Measurements from ENCODE around the gene UPK1B. TPM values are rescaled to one million over a fixed set of nuclear protein-coding genes. Genes with fewer than 3 reads are reported as not detected.
"Not testable (repeated sequence)": the region's sequence is repeated elsewhere in the genome, so short reads cannot be mapped to it uniquely, and the experiment has no call there.

UPK1B gene
- total and polyA plus RNA-seq, 11 donors, result 20.4 TPM; not detected in 10

GRCh38 chr3:119240101-119240590, 66.7 kb downstream of the UPK1B start:
- no peaks in the 10 kb centered on the region for H3K9me3 ChIP-seq
- WGBS, 4 donors, result 3 to 7% (median 5%) methylated on average over 12 to 16 of the region's 16 CpGs
- H3K27me3 ChIP-seq, result no peaks in the 10 kb centered on the region
- peak in 3 of 5 donors; percentile 28 to 45 (median 45) for DNase-seq
- H3K36me3 ChIP-seq, result peaks cover 0 to 18% (median 13%) of the 10 kb centered on the region in 9 donors
- TF ChIP-seq POLR2A (IDR thresholded peaks at IDR 0.05) (no peak), CTCF (IDR thresholded peaks at IDR 0.05) (no peak)
- intact Hi-C loops (cut with DNase I), result loop anchor here in 4 of 10 donors (5.0 to 10.0 kb wide), 5 partner anchors 52 to 358 kb away; partner anchors contain the start of genes TEX55 (in 2 of the 4) and ARHGAP31 (in 1 of the 4)
- peak; percentile 1 to 28 (median 6) for ATAC-seq
- peak overlapping the region; percentile 45 to 92 (median 73) for H3K4me3 ChIP-seq
- H3K4me1 ChIP-seq, result peaks cover 0 to 47% (median 23%) of the 10 kb centered on the region in 12 donors
- H3K27ac ChIP-seq, result peak overlapping the region; percentile 75 to 97 (median 91)

- TF ChIP-seq CTCF (IDR thresholded peaks at IDR 0.05) (peak in 1 of 12 donors; percentile 6), POLR2A (IDR thresholded peaks at IDR 0.05) (peak; percentile 53 to 85)
- Histone ChIP-seq H3K9me3 (no peaks in the 10 kb centered on the region), H3K36me3 (peaks cover 0 to 12% (median 8%) of the 10 kb centered on the region in 9 donors), H3K27me3 (no peaks in the 10 kb centered on the region), H3K4me3 (peak within 1 kb of the TSS; percentile 45 to 92 (median 73)), H3K4me1 (peaks cover 0 to 47% (median 23%) of the 10 kb centered on the region in 12 donors), H3K27ac (peak within 1 kb of the TSS; percentile 75 to 97 (median 91))
- DNase-seq (peak; percentile 89 to 93 (median 92)), ATAC-seq (peak; percentile 88 to 97 (median 96))
- intact Hi-C loops (cut with DNase I), result loop anchor here in 4 of 10 donors (1.0 to 10.0 kb wide), 6 partner anchors 51 to 359 kb away; partner anchors contain the start of genes TEX55 (in 2 of the 4) and ARHGAP31 (in 1 of the 4)
- WGBS, 4 donors, result 2 to 12% (median 3%) methylated on average over 10 to 70 of the region's 70 CpGs
Observed at GRCh38 chr3:119240591-119241434, 67.4 kb downstream of the UPK1B start, which contains the start of gene B4GALT4. TSS of gene B4GALT4 (minus strand) at chr3:119240878. CDS start at chr3:119230099, 10,779 bp downstream.

GRCh38 chr3:119242387-119243057, 69.1 kb downstream of the UPK1B start:
- 91 to 96% (median 93%) methylated on average over 22 to 49 of the region's 49 CpGs for WGBS, 4 donors
- not testable (repeated sequence) for H3K9me3 ChIP-seq, H3K36me3 ChIP-seq, H3K27me3 ChIP-seq, H3K4me3 ChIP-seq, H3K27ac ChIP-seq, ATAC-seq
- H3K4me1 ChIP-seq, result peaks cover 0 to 42% (median 21%) of the 10 kb centered on the region in 12 donors
- intact Hi-C loops (cut with DNase I), result loop anchor here in 4 of 10 donors (5.0 to 10.0 kb wide), 5 partner anchors 50 to 360 kb away; partner anchors contain the start of genes TEX55 (in 2 of the 4) and ARHGAP31 (in 1 of the 4)
- peak in 1 of 5 donors; percentile 35 for DNase-seq

- intact Hi-C loops (cut with DNase I), result loop anchor here in 4 of 10 donors (5.0 to 10.0 kb wide), 5 partner anchors 49 to 361 kb away; partner anchors contain the start of genes TEX55 (in 2 of the 4) and ARHGAP31 (in 1 of the 4)
- H3K27ac ChIP-seq, H3K27me3 ChIP-seq, H3K4me3 ChIP-seq, H3K36me3 ChIP-seq, DNase-seq, ATAC-seq, H3K9me3 ChIP-seq: not testable (repeated sequence)
- H3K4me1 ChIP-seq, result peaks cover 0 to 37% (median 21%) of the 10 kb centered on the region in 12 donors
- WGBS, 4 donors, result 73 to 80% (median 76%) methylated on average over 7 of the region's 7 CpGs
Observed at GRCh38 chr3:119243058-119243529, 69.7 kb downstream of the UPK1B start.

Data from heart left ventricle (tissue), 16 donors.